H1 (cell line): ENCODE results near the gene MASP1. TPM values are rescaled to one million over a fixed set of nuclear protein-coding genes. Genes with fewer than 3 reads are reported as not detected.

Experiments used
- CTCF ChIA-PET: fragments of 300-600 bp; sonication (Branson Sonifier 250); formaldehyde crosslinking; loops from one replicate; lab custom pipeline; 2021; ENCODE audit not compliant: partially characterized antibody; lab: Charles Lee
- POLR2A ChIA-PET: fragments of 300-600 bp; sonication (Branson Sonifier 250); formaldehyde crosslinking; loops from one replicate; lab custom pipeline; 2021; ENCODE audit warnings: inconsistent platforms; ENCODE audit not compliant: partially characterized antibody; lab: Charles Lee
- DNase-seq, 2 experiments: peaks; one replicate each; pipeline versions ENCODE4 v3.0.0 to v3.0.0-alpha.2; 2010 to 2022; ENCODE audit warnings: low spot score in 2 of 2, low read depth in 1 of 2, mixed read lengths in 1 of 2
- FAIRE-seq: peaks from 2 replicates; lab custom pipeline; 2011; peaks lifted over from hg19 to GRCh38; lab: Jason Lieb, UNC
- H2AFZ ChIP-seq: 2 replicates; pipeline ENCODE4 v1.8.1; 2012; ENCODE audit warnings: low read length, inconsistent platforms
- H2AK5ac ChIP-seq: 2 replicates; pipeline ENCODE4 v1.6.1; 2013; ENCODE audit warnings: low read depth, low read length
- H2BK120ac ChIP-seq: replicated peaks from 2 replicates; pipeline ENCODE3; 2013; ENCODE audit warnings: low read depth, low read length, inconsistent platforms
- H2BK12ac ChIP-seq: 2 replicates; pipeline ENCODE4 v1.6.1; 2013; ENCODE audit warnings: low read depth, low read length
- H2BK15ac ChIP-seq: 2 replicates; pipeline ENCODE4 v1.6.1; 2013; ENCODE audit warnings: low read length
- H2BK20ac ChIP-seq: 2 replicates; pipeline ENCODE4 v1.6.1; 2013; ENCODE audit warnings: low read length
- H2BK5ac ChIP-seq: 2 replicates; pipeline ENCODE4 v1.6.1; 2013; ENCODE audit warnings: low read depth, low read length
- H3K14ac ChIP-seq: 2 replicates; pipeline ENCODE4 v1.6.1; 2013; ENCODE audit warnings: inconsistent platforms; ENCODE audit not compliant: insufficient read length
- H3K18ac ChIP-seq: 2 replicates; pipeline ENCODE4 v1.6.1; 2013; ENCODE audit warnings: low read length; ENCODE audit errors: extremely low read depth
- H3K23ac ChIP-seq: 2 replicates; pipeline ENCODE4 v1.6.1; 2013; ENCODE audit warnings: inconsistent platforms; ENCODE audit not compliant: insufficient read length
- H3K23me2 ChIP-seq: 2 replicates; pipeline ENCODE4 v1.6.1; 2013; ENCODE audit warnings: low read depth, low read length
- H3K27ac ChIP-seq: 2 replicates; pipeline ENCODE4 v1.6.1; 2011; ENCODE audit warnings: low read depth, low read length, inconsistent platforms
- H3K27me3 ChIP-seq, 4 experiments: replicated peaks in 1 of 4; 1 replicate in 1 of 4; 2 replicates in 3 of 4; pipeline versions ENCODE4 v1.6.1 to v1.8.1; 2011 to 2013; ENCODE audit warnings: low read length in 3 of 4, mild to moderate bottlenecking in 3 of 4, inconsistent platforms in 2 of 4, mixed read lengths in 2 of 4, moderate library complexity in 1 of 4; ENCODE audit not compliant: control insufficient read depth in 3 of 4, insufficient read depth in 3 of 4; ENCODE audit errors: extremely low read depth in 1 of 4
- H3K36me3 ChIP-seq, 4 experiments: 2 replicates each; pipeline versions ENCODE4 v1.6.1 to v1.8.1; 2011 to 2013; ENCODE audit warnings: mild to moderate bottlenecking in 4 of 4, low read length in 3 of 4, moderate library complexity in 2 of 4, control low read depth in 1 of 4, inconsistent platforms in 1 of 4; ENCODE audit not compliant: insufficient read depth in 4 of 4, control insufficient read depth in 2 of 4
- H3K4ac ChIP-seq: replicated peaks from 2 replicates; pipeline ENCODE3; 2013; ENCODE audit warnings: low read length, low read depth, mixed read lengths, inconsistent platforms; ENCODE audit not compliant: insufficient read length
- H3K4me1 ChIP-seq, 4 experiments: replicated peaks in 1 of 4; 1 replicate in 1 of 4; 2 replicates in 3 of 4; pipeline versions ENCODE4 v1.6.1 to v1.8.1; 2011 to 2013; ENCODE audit warnings: low read length in 3 of 4, inconsistent platforms in 2 of 4, mixed read lengths in 1 of 4; ENCODE audit not compliant: insufficient read depth in 4 of 4, control insufficient read depth in 3 of 4
- H3K4me2 ChIP-seq, 2 experiments: 2 replicates each; pipeline versions ENCODE4 v1.6.1 to v1.8.1; 2011 to 2013; ENCODE audit warnings: low read depth in 2 of 2, low read length in 2 of 2, control low read depth in 1 of 2, inconsistent platforms in 1 of 2, mild to moderate bottlenecking in 1 of 2; ENCODE audit not compliant: insufficient read depth in 1 of 2
- H3K4me3 ChIP-seq, 4 experiments: fragments of 200-600, 300-600 bp in 1 of 4; sonication (generic), shearing (Covaris generic), sonication (Bioruptor Twin) in 1 of 4; 2 replicates each; pipeline versions ENCODE4 v1.5.1 to v1.8.1; 2011 to 2016; ENCODE audit warnings: low read length in 4 of 4, low read depth in 3 of 4, control low read depth in 2 of 4, inconsistent platforms in 2 of 4, mild to moderate bottlenecking in 2 of 4, mixed read lengths in 1 of 4, moderate library complexity in 1 of 4; ENCODE audit not compliant: insufficient read depth in 2 of 4; ENCODE audit errors: extremely low read depth in 1 of 4
- H3K56ac ChIP-seq: replicated peaks from 2 replicates; pipeline ENCODE3; 2013; ENCODE audit warnings: low read depth, mild to moderate bottlenecking, mixed read lengths, low read length, inconsistent platforms; ENCODE audit not compliant: insufficient read length
- H3K79me1 ChIP-seq: 2 replicates; pipeline ENCODE4 v1.6.1; 2013; ENCODE audit warnings: low read depth, low read length, control low read depth
- H3K79me2 ChIP-seq, 2 experiments: 2 replicates each; pipeline versions ENCODE4 v1.6.1 to v1.8.1; 2012 to 2013; ENCODE audit warnings: low read length in 2 of 2, mild to moderate bottlenecking in 2 of 2, inconsistent platforms in 1 of 2; ENCODE audit not compliant: insufficient read depth in 2 of 2, control insufficient read depth in 1 of 2
- H3K9ac ChIP-seq, 4 experiments: replicated peaks in 1 of 4; 1 replicate in 1 of 4; 2 replicates in 3 of 4; pipeline versions ENCODE4 v1.6.1 to v1.8.1; 2011 to 2013; ENCODE audit warnings: low read depth in 3 of 4, low read length in 3 of 4, control low read depth in 2 of 4, mild to moderate bottlenecking in 2 of 4, moderate library complexity in 2 of 4, inconsistent platforms in 1 of 4; ENCODE audit errors: extremely low read depth in 1 of 4
- H3K9me3 ChIP-seq, 2 experiments: 2 replicates each; pipeline versions ENCODE4 v1.6.1 to v1.8.1; 2012 to 2013; ENCODE audit warnings: mild to moderate bottlenecking in 2 of 2, moderate library complexity in 2 of 2, control low read depth in 1 of 2, inconsistent platforms in 1 of 2, low read depth in 1 of 2, low read length in 1 of 2, mixed read lengths in 1 of 2; ENCODE audit not compliant: insufficient read depth in 2 of 2
- H4K20me1 ChIP-seq, 2 experiments: replicated peaks in 1 of 2; 2 replicates each; pipeline versions ENCODE3 to v1.8.1; 2011 to 2013; ENCODE audit warnings: inconsistent platforms in 2 of 2, low read length in 2 of 2, mild to moderate bottlenecking in 1 of 2; ENCODE audit not compliant: insufficient read depth in 2 of 2, control insufficient read depth in 1 of 2
- H4K5ac ChIP-seq: 2 replicates; pipeline ENCODE4 v1.6.1; 2013; ENCODE audit warnings: low read length, low read depth, mixed read lengths, inconsistent platforms; ENCODE audit not compliant: insufficient read length
- H4K8ac ChIP-seq: 2 replicates; pipeline ENCODE4 v1.8.0; 2013; ENCODE audit warnings: mild to moderate bottlenecking, moderate library complexity, low read length, inconsistent platforms; ENCODE audit not compliant: insufficient read depth; ENCODE audit errors: extremely low read depth
- H4K91ac ChIP-seq: replicated peaks from 2 replicates; pipeline ENCODE3; 2013; ENCODE audit warnings: low read length, mixed read lengths, inconsistent platforms; ENCODE audit not compliant: insufficient read length
- JUND ChIP-seq: IDR thresholded peaks from 2 replicates; pipeline ENCODE4 v1.6.1; 2011; ENCODE audit warnings: mild to moderate bottlenecking, improper control_type of control experiment, low read length
- SIX5 ChIP-seq: IDR thresholded peaks from 2 replicates; pipeline ENCODE4 v1.6.1; 2011; ENCODE audit warnings: mild to moderate bottlenecking, low read depth, low read length
- WGBS, 2 experiments: shearing (Covaris generic) in 1 of 2; methylation state at CpG; one replicate each; pipeline versions ENCODE4 v1.1.6 to v1.1.7; 2013 to 2015; ENCODE audit warnings: low lambda C conversion rate in 2 of 2, mixed read lengths in 2 of 2, inconsistent platforms in 1 of 2, low coverage in 1 of 2, missing lambda C conversion rate in 1 of 2; ENCODE audit not compliant: insufficient replicate concordance in 2 of 2, insufficient coverage in 1 of 2, insufficient read length in 1 of 2; ENCODE audit errors: extremely low coverage in 1 of 2, missing lambda C conversion rate in 1 of 2; 5-methylcytosine and 5-hydroxymethylcytosine counted together
- polyA plus RNA-seq, 7 experiments: library from polyadenylated mRNA; depleted of rRNA in 3 of 7; stranded (reverse) in 5 of 7; unstranded in 2 of 7; fragments of >200 nt in 5 of 7; fragments of 200-250 nt in 2 of 7; gene quantifications; 1 replicate in 5 of 7; 2 replicates in 1 of 7; 4 replicates in 1 of 7; pipeline versions ENCODE4 v1.2.1 to v1.2.3, GENCODE V29; 2011 to 2013; ENCODE audit warnings: missing spikeins in 2 of 7, mixed read lengths in 2 of 7
- total RNA-seq: library from RNA; stranded (reverse); fragmentation: NEBNext Ultra II Directional; extraction: Animal tissue kit (Norgen Biotek cat#: 25700); gene quantifications from 2 replicates; pipeline ENCODE4 v1.2.1, GENCODE V29; 2021

Gene MASP1
- total and polyA plus RNA-seq, 2 of the 8 experiments (the other 6 are each of a cell fraction or from before 2014, with no cell fraction given) = 2.7 to 3.5 TPM

DNA sequence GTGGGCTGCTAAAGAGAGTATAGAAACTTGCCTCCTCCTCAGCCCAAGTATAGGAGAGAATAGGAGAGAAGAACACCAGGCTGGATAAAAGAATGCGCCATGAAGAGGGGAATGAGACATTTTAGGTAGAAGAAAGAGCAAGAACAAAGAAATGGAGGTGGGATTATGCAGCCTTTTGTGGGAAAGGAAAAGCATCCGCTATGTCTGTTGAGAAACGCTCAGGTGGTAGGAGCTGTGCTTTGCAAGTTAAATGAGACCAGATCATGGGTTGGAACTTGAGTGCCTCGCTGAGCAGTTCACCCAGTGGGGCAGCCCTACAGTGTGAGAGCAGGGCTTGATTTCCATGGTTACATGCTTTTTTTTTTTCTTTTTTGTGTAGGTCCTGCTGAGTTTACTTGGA is 105.8 kb downstream of the MASP1 start:
- Histone ChIP-seq H2BK12ac (no peak overlapping the region; the same call in 1 of the 2 replicates), H2BK5ac (peak overlapping the region; percentile 93; the same call in 1 of the 2 replicates), H3K23me2 (no peaks in the 10 kb centered on the region), H3K4ac (no peak overlapping the region), H2BK20ac (0 out of 2 replicates have a peak overlapping the region, but pooled peaks have one; percentile 36), H3K79me1 (no peaks in the 10 kb centered on the region; the same call in 1 of the 2 replicates), H2BK15ac (no peak overlapping the region), H3K18ac (no peak overlapping the region; the same call in 1 of the 2 replicates), H4K5ac (peak overlapping the region; percentile 24), H3K27me3 (no peaks in the 10 kb centered on the region), H3K14ac (no peak overlapping the region), H3K4me1 (peaks cover 9 to 42% (median 32%) of the 10 kb centered on the region in 4 experiments), H3K36me3 (no peaks in the 10 kb centered on the region), H2BK120ac (peak overlapping the region; percentile 81), H2AFZ (no peak overlapping the region), H4K20me1 (no peaks in the 10 kb centered on the region), H3K4me2 (peak overlapping the region; percentile 25 to 46), H4K91ac (peak overlapping the region; percentile 79), H3K4me3 (peak overlapping the region in 1 of 4 experiments; percentile 35; a peak in 4 of 8 replicates), H3K9ac (no peak overlapping the region), H2AK5ac (peak overlapping the region; percentile 71; the same call in 1 of the 2 replicates), H3K9me3 (no peaks in the 10 kb centered on the region; a peak in 1 of 4 replicates), H4K8ac (no peak overlapping the region), H3K56ac (peak overlapping the region; percentile 90), H3K79me2 (no peaks in the 10 kb centered on the region), H3K23ac (no peak overlapping the region), H3K27ac (peak overlapping the region; percentile 68)
- POLR2A ChIA-PET = interaction anchor here (0.6 to 1.9 kb wide), 7 partner anchors 9 to 27 kb away, joined by 3 to 8 read pairs (median 4); no protein-coding TSS in a partner anchor
- DNase-seq (peak in 1 of 2 experiments; percentile 68), FAIRE-seq (peak; percentile 92)
- 8% methylated on average over 4 of the region's 4 CpGs; no CpG with 5 or more reads in 1 of the 2 experiments for WGBS, 2 experiments
- CTCF ChIA-PET = interaction anchor here (0.8 to 2.8 kb wide), 3 partner anchors 21 to 494 kb away, joined by 3 to 16 read pairs (median 4); no protein-coding TSS in a partner anchor
- no peak; the same call in 1 of the 2 replicates for TF ChIP-seq JUND
- no peak for TF ChIP-seq SIX5
